ENCODE results near the gene FLRT1.

DNA sequence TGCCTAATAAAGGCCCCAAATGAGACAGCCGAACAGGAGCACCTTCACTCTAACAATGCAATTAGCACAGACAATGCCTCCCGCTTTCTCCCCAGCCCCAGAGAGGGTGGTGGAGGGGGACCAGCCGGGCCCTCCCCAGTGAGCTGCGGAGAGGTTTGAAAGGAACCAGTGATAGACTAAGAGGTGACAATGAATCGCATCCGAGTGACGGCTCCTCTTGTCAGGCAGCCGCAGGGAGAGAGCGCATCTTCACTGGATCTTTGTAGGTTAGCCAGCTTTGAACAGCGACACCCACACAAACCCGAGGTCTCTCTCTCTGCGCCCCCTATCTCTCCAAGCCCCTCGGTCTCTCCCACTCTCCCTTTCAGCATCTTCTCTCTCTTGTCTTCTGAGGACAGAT, 28.0 kb downstream of the FLRT1 start:
- no peak for TF ChIP-seq ZNF232 (CRISPR knock-in tag; IDR thresholded peaks at IDR 0.05; ENCODE audit: borderline replicate concordance)
- no peak for TF ChIP-seq ZFP36L1 (CRISPR knock-in tag; IDR thresholded peaks at IDR 0.05)
- TF ChIP-seq POLR2A (IDR thresholded peaks at IDR 0.05; ENCODE audit: insufficient read depth in 1 of 2, low read depth in 2 of 2, low read length in 2 of 2), result no peak
- TF ChIP-seq TSC22D2 (CRISPR knock-in tag; IDR thresholded peaks at IDR 0.05; ENCODE audit: borderline replicate concordance), result no peak
- TF ChIP-seq, protein P1, sequence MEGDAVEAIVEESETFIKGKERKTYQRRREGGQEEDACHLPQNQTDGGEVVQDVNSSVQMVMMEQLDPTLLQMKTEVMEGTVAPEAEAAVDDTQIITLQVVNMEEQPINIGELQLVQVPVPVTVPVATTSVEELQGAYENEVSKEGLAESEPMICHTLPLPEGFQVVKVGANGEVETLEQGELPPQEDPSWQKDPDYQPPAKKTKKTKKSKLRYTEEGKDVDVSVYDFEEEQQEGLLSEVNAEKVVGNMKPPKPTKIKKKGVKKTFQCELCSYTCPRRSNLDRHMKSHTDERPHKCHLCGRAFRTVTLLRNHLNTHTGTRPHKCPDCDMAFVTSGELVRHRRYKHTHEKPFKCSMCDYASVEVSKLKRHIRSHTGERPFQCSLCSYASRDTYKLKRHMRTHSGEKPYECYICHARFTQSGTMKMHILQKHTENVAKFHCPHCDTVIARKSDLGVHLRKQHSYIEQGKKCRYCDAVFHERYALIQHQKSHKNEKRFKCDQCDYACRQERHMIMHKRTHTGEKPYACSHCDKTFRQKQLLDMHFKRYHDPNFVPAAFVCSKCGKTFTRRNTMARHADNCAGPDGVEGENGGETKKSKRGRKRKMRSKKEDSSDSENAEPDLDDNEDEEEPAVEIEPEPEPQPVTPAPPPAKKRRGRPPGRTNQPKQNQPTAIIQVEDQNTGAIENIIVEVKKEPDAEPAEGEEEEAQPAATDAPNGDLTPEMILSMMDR (CRISPR knock-in tag; IDR thresholded peaks at IDR 0.05), result no peak
